Fibroblast of villous mesenchyme (primary cell): ENCODE measurements around the gene ANKRD30B. TPM values are rescaled to one million over a fixed set of nuclear protein-coding genes. Genes with fewer than 3 reads are reported as not detected.
"Not testable (repeated sequence)": the region's sequence is repeated elsewhere in the genome, so short reads cannot be mapped to it uniquely, and the experiment has no call there.

Experiments
- DNase-seq: peaks from one replicate; pipeline ENCODE4 v3.0.0-alpha.2; 2010; ENCODE audit warnings: low read depth
- H3K4me3 ChIP-seq: 2 replicates; pipeline ENCODE4 v1.5.1; 2011; ENCODE audit warnings: low read depth, mild to moderate bottlenecking, low read length
- small RNA-seq: library from RNA; depleted of rRNA; stranded (forward); fragments of <200 nt; gene quantifications from one replicate; pipeline ENCODE3, GENCODE V24; 2012
- total RNA-seq: library from RNA; depleted of rRNA; stranded (reverse); fragments of >200 nt; gene quantifications from 2 replicates; pipeline ENCODE4 v1.2.3, GENCODE V29; 2012
- TF ChIP-seq, protein P1 (sequence below): IDR thresholded peaks from 2 replicates; pipeline ENCODE4 v1.5.1; 2012; ENCODE audit warnings: low read depth, mild to moderate bottlenecking, low read length; ENCODE audit not compliant: insufficient read depth

ANKRD30B gene
- total RNA-seq, 1 donor: 0.86 TPM

DNA sequence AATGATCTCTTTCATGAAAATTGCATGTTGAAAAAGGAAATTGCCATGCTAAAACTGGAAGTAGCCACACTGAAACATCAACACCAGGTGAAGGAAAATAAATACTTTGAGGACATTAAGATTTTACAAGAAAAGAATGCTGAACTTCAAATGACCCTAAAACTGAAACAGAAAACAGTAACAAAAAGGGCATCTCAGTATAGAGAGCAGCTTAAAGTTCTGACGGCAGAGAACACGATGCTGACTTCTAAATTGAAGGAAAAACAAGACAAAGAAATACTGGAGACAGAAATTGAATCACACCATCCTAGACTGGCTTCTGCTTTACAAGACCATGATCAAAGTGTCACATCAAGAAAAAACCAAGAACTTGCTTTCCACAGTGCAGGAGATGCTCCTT is 103.6 kb downstream of the ANKRD30B start:
- not testable (repeated sequence) for H3K4me3 ChIP-seq, DNase-seq

DNA sequence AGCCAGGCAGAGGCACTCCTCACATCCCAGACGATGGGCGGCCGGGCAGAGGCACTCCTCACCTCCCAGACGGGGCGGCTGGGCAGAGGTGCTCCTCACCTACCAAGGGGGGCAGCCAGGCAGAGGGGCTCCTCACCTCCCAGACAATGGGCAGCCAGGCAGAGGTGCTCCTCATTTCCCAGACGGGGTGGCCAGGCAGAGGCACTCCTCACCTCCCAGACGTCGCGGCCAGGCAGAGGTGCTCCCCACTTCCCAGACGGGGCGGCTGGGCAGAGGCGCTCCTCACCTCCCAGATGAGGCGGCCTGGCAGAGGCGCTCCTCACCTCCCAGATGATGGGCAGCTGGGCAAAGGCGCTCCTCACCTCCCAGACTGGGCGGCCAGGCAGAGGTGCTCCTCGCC is 107.7 kb downstream of the ANKRD30B start:
- H3K4me3 ChIP-seq, DNase-seq: not testable (repeated sequence)

DNA sequence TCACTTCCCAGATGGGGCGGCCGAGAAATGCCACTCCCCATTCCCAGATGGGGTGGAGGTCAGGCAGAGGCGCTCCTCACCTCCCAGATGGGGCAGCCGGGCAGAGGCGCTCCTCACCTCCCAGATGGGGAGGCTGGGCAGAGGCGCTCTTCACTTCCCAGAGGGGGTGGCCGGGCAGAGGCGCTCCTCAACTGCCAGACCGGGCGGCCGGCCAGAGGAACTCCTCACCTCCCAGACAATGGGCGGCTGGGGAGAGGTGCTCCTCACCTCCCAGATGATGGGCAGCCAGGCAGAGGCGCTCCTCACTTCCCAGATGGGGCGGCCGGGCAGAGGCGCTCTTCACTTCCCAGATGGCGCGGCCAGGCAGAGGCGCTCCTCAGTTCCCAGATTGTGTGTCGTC is 108.3 kb downstream of the ANKRD30B start:
- DNase-seq, H3K4me3 ChIP-seq: not testable (repeated sequence)

DNA sequence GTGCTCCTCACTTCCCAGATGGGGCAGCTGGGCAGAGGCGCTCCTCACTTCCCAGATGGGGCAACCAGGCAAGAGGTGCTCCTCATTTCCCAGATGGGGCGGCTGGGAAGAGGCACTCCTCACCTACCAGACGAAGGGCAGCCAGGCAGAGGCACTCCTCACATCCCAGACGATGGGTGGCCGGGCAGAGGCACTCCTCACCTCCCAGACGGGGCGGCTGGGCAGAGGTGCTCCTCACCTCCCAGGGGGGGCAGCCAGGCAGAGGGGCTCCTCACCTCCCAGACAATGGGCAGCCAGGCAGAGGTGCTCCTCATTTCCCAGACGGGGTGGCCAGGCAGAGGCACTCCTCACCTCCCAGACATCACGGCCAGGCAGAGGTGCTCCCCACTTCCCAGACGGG is 110.5 kb downstream of the ANKRD30B start:
- H3K4me3 ChIP-seq, DNase-seq: not testable (repeated sequence)

DNA sequence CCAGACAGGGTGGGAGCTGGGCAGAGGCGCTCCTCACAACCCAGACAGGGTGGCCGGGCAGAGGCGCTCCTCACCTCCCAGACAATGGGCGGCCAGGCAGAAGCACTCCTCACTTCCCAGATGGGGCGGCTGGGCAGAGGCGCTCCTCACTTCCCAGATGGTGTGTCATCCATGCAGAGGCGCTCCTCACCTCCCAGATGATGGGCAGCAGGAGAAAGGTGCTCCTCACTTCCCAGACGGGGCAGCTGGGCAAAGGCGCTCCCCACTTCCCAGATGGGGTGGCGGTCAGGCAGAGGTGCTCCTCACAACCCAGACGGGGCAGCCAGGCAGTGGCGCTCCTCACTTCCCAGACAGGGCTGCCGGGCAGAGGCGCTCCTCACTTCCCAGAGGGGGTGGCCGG is 112.0 kb downstream of the ANKRD30B start:
- H3K4me3 ChIP-seq, DNase-seq: not testable (repeated sequence)

DNA sequence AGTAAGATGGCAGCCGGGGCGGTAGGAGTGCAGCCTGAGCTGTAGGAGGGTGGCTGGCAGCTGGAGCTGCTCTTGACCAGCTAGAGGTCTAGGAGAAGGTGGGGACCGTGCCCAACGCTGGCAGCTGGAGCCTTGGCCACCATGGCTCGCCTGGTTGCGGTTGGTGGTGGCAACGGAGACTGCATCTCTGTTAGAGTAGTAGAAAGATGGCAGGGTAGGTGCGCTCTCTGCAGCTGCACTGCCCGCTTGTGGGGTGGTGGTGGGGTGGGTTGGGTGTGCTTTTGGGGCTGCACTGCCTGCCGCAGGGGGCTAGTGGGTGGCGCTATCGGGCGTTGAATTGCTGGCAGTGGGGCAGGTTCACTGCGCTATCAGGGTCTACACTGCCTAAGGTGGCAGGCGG is 118.5 kb downstream of the ANKRD30B start:
- DNase-seq, H3K4me3 ChIP-seq: not testable (repeated sequence)

DNA sequence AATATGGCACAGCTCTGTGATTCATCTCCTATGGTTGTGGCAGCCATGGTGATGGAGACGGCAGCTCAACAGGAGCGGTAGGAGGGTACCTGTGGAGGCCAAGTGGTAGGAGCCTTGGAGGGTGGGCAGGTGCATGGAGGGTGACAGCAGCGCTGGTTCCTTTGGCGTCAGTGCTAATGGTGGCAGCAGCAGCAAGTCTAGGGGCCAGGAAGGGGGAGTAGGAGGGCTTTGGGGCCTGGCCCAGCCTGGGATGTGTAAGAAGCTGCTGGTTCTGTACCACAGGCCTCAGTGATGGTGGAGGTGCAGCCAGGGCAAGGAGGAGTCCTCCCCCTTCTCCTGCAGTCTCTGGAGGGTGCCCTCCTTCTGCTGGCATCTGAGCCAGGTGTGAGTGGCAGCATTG is 120.0 kb downstream of the ANKRD30B start:
- DNase-seq, H3K4me3 ChIP-seq: not testable (repeated sequence)

DNA sequence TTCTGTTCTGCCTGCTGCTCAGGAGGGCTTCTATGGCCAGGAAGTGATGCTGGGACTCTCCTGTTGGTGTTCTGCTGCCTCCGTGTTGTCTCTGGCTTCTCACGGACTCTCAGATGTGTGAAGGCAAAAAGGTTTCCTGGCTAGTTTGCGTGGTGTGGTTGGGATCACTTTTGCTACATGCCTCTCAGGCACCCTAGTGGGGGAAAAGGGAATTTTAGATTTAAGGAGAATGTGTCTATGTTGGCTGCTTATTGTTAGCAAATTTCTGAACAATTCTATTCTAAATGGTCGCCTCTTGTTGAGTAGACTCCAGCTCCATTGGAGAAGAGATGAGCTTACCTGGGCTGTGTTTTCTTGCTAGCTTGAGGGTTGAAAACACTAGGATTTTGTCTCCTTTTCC is 120.9 kb downstream of the ANKRD30B start:
- DNase-seq, H3K4me3 ChIP-seq: not testable (repeated sequence)

DNA sequence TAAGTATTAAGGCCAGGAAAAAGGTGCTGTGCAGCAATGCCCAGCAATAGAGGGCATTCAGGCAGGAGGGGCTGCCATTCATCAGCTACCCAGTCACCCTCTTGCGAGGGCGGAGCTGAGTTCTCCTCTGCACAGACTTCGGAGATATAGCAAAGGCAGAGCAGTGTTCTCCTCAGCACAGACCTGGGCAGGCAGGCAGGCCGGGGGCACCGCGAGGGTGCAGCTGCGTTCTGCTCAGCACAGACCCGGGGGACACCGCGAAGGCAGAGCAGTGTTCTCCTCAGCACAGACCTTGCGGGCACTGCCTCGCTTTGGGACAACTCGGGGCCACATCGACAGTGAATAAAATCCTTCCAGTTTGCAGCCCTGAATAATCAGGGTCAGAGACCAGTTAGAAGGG is 130.9 kb downstream of the ANKRD30B start:
- DNase-seq, H3K4me3 ChIP-seq: not testable (repeated sequence)

DNA sequence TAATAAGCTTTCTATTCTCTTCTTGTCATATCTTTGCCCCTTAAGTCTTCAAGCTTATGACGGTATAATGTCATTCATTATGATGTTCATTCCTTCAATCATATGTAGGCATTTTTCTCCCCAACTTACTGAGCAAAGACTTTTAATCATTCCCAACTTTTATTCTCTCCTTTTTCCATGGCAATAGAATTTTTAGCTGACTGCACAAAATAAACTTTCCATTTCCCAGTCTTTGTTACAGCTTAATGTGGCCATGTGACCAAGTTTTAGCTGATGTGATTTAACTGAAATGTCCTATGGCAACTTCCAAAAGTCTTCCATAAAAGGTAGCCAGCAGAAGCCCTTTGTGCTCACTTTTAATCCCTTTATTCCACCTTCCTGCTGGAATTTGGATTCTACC is 152.5 kb downstream of the ANKRD30B start:
- DNase-seq: no peak
- TF ChIP-seq, protein P1, sequence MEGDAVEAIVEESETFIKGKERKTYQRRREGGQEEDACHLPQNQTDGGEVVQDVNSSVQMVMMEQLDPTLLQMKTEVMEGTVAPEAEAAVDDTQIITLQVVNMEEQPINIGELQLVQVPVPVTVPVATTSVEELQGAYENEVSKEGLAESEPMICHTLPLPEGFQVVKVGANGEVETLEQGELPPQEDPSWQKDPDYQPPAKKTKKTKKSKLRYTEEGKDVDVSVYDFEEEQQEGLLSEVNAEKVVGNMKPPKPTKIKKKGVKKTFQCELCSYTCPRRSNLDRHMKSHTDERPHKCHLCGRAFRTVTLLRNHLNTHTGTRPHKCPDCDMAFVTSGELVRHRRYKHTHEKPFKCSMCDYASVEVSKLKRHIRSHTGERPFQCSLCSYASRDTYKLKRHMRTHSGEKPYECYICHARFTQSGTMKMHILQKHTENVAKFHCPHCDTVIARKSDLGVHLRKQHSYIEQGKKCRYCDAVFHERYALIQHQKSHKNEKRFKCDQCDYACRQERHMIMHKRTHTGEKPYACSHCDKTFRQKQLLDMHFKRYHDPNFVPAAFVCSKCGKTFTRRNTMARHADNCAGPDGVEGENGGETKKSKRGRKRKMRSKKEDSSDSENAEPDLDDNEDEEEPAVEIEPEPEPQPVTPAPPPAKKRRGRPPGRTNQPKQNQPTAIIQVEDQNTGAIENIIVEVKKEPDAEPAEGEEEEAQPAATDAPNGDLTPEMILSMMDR: no peak
- no peak overlapping the region for H3K4me3 ChIP-seq

Small RNA genes within 50 kb of the gene (small RNA-seq; reads per million reads assigned to genes)
- gene MIR3156-2: not detected
- not detected for gene RNU6-1210P

Other genes with a start within 250 kb of the ANKRD30B start
- gene POTEC, start 204.6 kb upstream of the ANKRD30B start, total RNA-seq: under 0.01 TPM in 1 of 2 replicates, not detected in the other